Kidney (tissue), 14 donors: ENCODE data around the gene THADA. TPM values are rescaled to one million over a fixed set of nuclear protein-coding genes. Genes with fewer than 3 reads are reported as not detected.

Experiments used
- DNase-seq, 5 donors: peaks; one replicate each; pipeline ENCODE4 v3.0.0-alpha.2; 2013 to 2020
- FAIRE-seq: peaks from 2 replicates; lab custom pipeline; 2012; peaks lifted over from hg19 to GRCh38; lab: Jason Lieb, UNC
- H3K27ac ChIP-seq, 2 donors: one replicate each; pipeline ENCODE4 v1.7.0; 2013; ENCODE audit warnings: low read depth in 2 of 2, low read length in 2 of 2, inconsistent platforms in 1 of 2
- H3K27me3 ChIP-seq: one replicate; pipeline ENCODE4 v1.7.1; 2013; ENCODE audit warnings: low read length, inconsistent platforms; ENCODE audit not compliant: control insufficient read depth, insufficient read depth
- H3K36me3 ChIP-seq, 3 donors: one replicate each; pipeline versions ENCODE4 v1.7.0 to v1.7.1; 2013; ENCODE audit warnings: low read length in 3 of 3, control low read depth in 1 of 3, inconsistent platforms in 1 of 3; ENCODE audit not compliant: insufficient read depth in 3 of 3, control insufficient read depth in 2 of 3
- H3K4me1 ChIP-seq, 3 donors: one replicate each; pipeline versions ENCODE4 v1.7.0 to v1.7.1; 2013; ENCODE audit warnings: low read length in 3 of 3, inconsistent platforms in 1 of 3, low read depth in 1 of 3; ENCODE audit not compliant: control insufficient read depth in 2 of 3, insufficient read depth in 2 of 3
- H3K4me3 ChIP-seq, 3 donors: one replicate each; pipeline versions ENCODE4 v1.7.0 to v1.8.1; 2013; ENCODE audit warnings: low read length in 3 of 3, control low read depth in 1 of 3, inconsistent platforms in 1 of 3
- H3K9ac ChIP-seq, 3 donors: one replicate each; pipeline versions ENCODE4 v1.7.0 to v1.7.1; 2013; ENCODE audit warnings: low read length in 3 of 3, control low read depth in 1 of 3, inconsistent platforms in 1 of 3
- H3K9me3 ChIP-seq, 3 donors: one replicate each; pipeline versions ENCODE4 v1.7.0 to v1.7.1; 2013; ENCODE audit warnings: low read length in 3 of 3, control low read depth in 1 of 3, inconsistent platforms in 1 of 3; ENCODE audit not compliant: control insufficient read depth in 2 of 3, insufficient read depth in 1 of 3
- intact Hi-C: fragments of 100-400 bp; cut with DNase I; formaldehyde crosslinking; loops from one replicate; pipeline ENCODE4 v1.11.1; 2022
- polyA plus RNA-seq: library from polyadenylated mRNA; stranded (reverse); fragments of 350-450 nt; fragmentation: Illumina TruSeq; extraction: RNeasy Lipid Tissue Mini Kit (QIAGEN cat#74804); gene quantifications from one replicate; pipeline ENCODE4 v1.2.3, GENCODE V29; 2014; ENCODE audit warnings: low read depth, low replicate concordance; ENCODE audit not compliant: insufficient read depth
- total RNA-seq: library from RNA; stranded (reverse); fragmentation: NEBNext Ultra II Directional; extraction: Animal tissue kit (Norgen Biotek cat#: 25700); gene quantifications from one replicate; pipeline ENCODE4 v1.2.1, GENCODE V29; 2021
- TF ChIP-seq, protein P1 (sequence below): IDR thresholded peaks from 3 replicates; pipeline ENCODE4 v1.5.1; 2012; ENCODE audit warnings: mild to moderate bottlenecking, moderate library complexity, borderline replicate concordance; ENCODE audit not compliant: insufficient read depth; ENCODE audit errors: extremely low read depth
- donor health status: control.
- donor health status: control.
- donor health status: control.
- donor health status: control.
- donor health status: control.
- donor health status: DM: yes; HTN: yes; CAD: no.
- donor health status: Normal renal cell carcinoma (clear cell type).

THADA gene
- total and polyA plus RNA-seq, 2 donors from 2014 or later, result 21.4 to 45.1 TPM

DNA sequence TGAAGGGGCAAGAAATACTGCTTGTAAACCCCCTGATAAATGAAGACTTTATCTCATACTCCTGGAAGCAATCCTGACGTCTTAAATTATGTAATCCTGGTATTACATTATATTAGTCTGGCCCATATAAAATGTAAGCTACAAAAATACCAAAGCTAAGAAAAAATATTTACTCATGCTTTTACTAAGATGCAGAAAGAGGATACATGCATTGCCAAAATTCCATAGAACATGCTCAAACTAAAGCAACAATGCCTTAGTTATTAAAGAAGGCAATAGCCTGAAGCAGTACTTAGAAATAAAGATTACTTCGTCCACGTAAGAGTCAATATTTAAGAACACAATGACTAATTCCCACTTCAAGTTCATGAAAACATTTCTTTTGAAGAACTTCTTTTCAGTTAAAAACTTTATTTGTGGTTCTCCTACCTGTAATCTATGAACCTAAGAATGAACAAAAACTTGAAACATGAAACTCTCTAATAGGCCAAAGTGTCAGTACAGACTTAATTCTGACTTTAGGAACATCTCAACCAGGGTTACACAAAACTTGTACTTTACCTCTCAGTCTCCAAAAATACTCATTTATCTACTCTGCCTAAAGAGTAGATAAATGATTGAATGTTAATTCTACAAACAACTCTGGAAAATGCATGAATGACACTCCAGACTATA, 117.3 kb downstream of the THADA start:
- H3K9ac ChIP-seq, result no peak overlapping the region
- DNase-seq (no peak), FAIRE-seq (no peak)
- intact Hi-C loops, result no loop called here
- no peaks in the 10 kb centered on the region for H3K9me3 ChIP-seq
- H3K4me1 ChIP-seq, result peaks cover 5 to 18% (median 7%) of the 10 kb centered on the region in 3 donors
- TF ChIP-seq, protein P1, sequence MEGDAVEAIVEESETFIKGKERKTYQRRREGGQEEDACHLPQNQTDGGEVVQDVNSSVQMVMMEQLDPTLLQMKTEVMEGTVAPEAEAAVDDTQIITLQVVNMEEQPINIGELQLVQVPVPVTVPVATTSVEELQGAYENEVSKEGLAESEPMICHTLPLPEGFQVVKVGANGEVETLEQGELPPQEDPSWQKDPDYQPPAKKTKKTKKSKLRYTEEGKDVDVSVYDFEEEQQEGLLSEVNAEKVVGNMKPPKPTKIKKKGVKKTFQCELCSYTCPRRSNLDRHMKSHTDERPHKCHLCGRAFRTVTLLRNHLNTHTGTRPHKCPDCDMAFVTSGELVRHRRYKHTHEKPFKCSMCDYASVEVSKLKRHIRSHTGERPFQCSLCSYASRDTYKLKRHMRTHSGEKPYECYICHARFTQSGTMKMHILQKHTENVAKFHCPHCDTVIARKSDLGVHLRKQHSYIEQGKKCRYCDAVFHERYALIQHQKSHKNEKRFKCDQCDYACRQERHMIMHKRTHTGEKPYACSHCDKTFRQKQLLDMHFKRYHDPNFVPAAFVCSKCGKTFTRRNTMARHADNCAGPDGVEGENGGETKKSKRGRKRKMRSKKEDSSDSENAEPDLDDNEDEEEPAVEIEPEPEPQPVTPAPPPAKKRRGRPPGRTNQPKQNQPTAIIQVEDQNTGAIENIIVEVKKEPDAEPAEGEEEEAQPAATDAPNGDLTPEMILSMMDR, result no peak
- H3K36me3 ChIP-seq, result peaks cover 0 to 2% (median 0%) of the 10 kb centered on the region in 3 donors
- H3K27me3 ChIP-seq, result no peaks in the 10 kb centered on the region
- H3K27ac ChIP-seq, result no peak overlapping the region
- no peak overlapping the region for H3K4me3 ChIP-seq

DNA sequence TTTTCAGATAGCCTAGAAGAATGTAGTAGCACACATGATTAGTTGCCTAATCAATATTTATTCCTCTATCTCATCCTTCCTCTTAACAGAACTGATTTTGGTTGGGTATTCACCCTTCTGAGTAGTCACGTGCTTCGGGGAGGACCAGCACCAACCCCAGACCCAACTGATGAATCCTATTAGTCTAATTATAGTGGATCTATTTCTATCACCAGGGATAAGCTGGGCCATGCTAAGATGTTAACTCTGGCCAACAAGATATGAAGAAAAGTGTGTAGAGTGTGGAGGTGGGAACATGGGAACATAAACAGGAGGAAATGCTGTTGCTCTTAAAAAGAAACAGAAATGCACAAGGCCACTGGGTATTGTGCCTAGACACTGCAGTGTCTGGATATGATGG, 119.9 kb downstream of the THADA start:
- FAIRE-seq (no peak), DNase-seq (no peak)
- H3K4me3 ChIP-seq, result no peak overlapping the region
- peaks cover 0 to 2% (median 0%) of the 10 kb centered on the region in 3 donors for H3K36me3 ChIP-seq
- H3K27ac ChIP-seq, result no peak overlapping the region
- H3K27me3 ChIP-seq, result no peaks in the 10 kb centered on the region
- TF ChIP-seq, protein P1, result no peak
- no peaks in the 10 kb centered on the region for H3K9me3 ChIP-seq
- intact Hi-C loops, result no loop called here
- H3K4me1 ChIP-seq, result no peaks in the 10 kb centered on the region
- no peak overlapping the region for H3K9ac ChIP-seq

GRCh38 chr2:43475137-43475846, 120.5 kb downstream of the THADA start:
- intact Hi-C loops, result no loop called here
- Histone ChIP-seq H3K36me3 (peaks cover 0 to 2% (median 0%) of the 10 kb centered on the region in 3 donors), H3K4me3 (no peak overlapping the region), H3K9me3 (no peaks in the 10 kb centered on the region), H3K27ac (no peak overlapping the region), H3K9ac (no peak overlapping the region), H3K4me1 (no peaks in the 10 kb centered on the region), H3K27me3 (no peaks in the 10 kb centered on the region)
- TF ChIP-seq, protein P1, result no peak
- FAIRE-seq (no peak), DNase-seq (peak in 1 of 5 donors; percentile 59)
